Measurements from ENCODE around the gene FAM50B. TPM values are rescaled to one million over a fixed set of nuclear protein-coding genes. Genes with fewer than 3 reads are reported as not detected.

The FAM50B gene
- total and polyA plus RNA-seq, 2 of the 13 experiments (the other 11 are each of a cell fraction or from before 2014, with no cell fraction given), result 0.05 TPM; not detected in 1

GRCh38 chr6:3806169-3806922 lies 42.8 kb upstream of the FAM50B start (continued):
- TF ChIP-seq RFX5 (IDR thresholded peaks at IDR 0.05; ENCODE audit: low read depth, low read length) (no peak), BHLHE40 (IDR thresholded peaks at IDR 0.05; ENCODE audit: low read length) (no peak), PRMT3 (CRISPR knock-in tag; IDR thresholded peaks at IDR 0.05; ENCODE audit: borderline replicate concordance, low read depth) (no peak), ZNF441 (CRISPR knock-in tag; IDR thresholded peaks at IDR 0.05; ENCODE audit: borderline replicate concordance) (0 out of 2 replicates have a peak, but pooled peaks have one; percentile 14), ZNF816 (CRISPR knock-in tag; IDR thresholded peaks at IDR 0.05; ENCODE audit: borderline replicate concordance) (no peak), IKZF4 (CRISPR knock-in tag; IDR thresholded peaks at IDR 0.05; ENCODE audit: borderline replicate concordance, low read depth, not compliant biosample characterization) (no peak), ZNF550 (CRISPR knock-in tag; IDR thresholded peaks at IDR 0.05; ENCODE audit: borderline replicate concordance) (no peak), RARA (CRISPR knock-in tag; IDR thresholded peaks at IDR 0.05) (peak; percentile 80), ZSCAN5A (CRISPR knock-in tag; IDR thresholded peaks at IDR 0.05; ENCODE audit: borderline replicate concordance) (no peak), AHR (CRISPR knock-in tag; IDR thresholded peaks at IDR 0.05) (no peak), ZNF543 (CRISPR knock-in tag; IDR thresholded peaks at IDR 0.05) (peak; percentile 58; the same call in 1 of the 2 replicates), JARID2 (CRISPR knock-in tag; IDR thresholded peaks at IDR 0.05; ENCODE audit: insufficient replicate concordance) (no peak), PHF5A (CRISPR knock-in tag; IDR thresholded peaks at IDR 0.05; ENCODE audit: low read depth, unreplicated experiment) (no peak), ATAD3A (CRISPR knock-in tag; IDR thresholded peaks at IDR 0.05) (no peak), GMEB1 (CRISPR knock-in tag; IDR thresholded peaks at IDR 0.05; ENCODE audit: borderline replicate concordance) (no peak), CREM (IDR thresholded peaks at IDR 0.05) (peak; percentile 77; the same call in 1 of the 2 replicates), CREM (CRISPR knock-in tag; IDR thresholded peaks at IDR 0.05) (no peak), ZSCAN9 (CRISPR knock-in tag; IDR thresholded peaks at IDR 0.05; ENCODE audit: borderline replicate concordance) (peak; percentile 91), ZNF841 (CRISPR knock-in tag; IDR thresholded peaks at IDR 0.05; ENCODE audit: borderline replicate concordance) (no peak), KMT2B (CRISPR knock-in tag; IDR thresholded peaks at IDR 0.05) (peak; percentile 51; the same call in 1 of the 2 replicates), XBP1 (CRISPR knock-in tag; IDR thresholded peaks at IDR 0.05) (no peak), ZBED4 (CRISPR knock-in tag; IDR thresholded peaks at IDR 0.05; ENCODE audit: borderline replicate concordance) (peak; percentile 64)

All from HepG2 (cell line).